Stomach smooth muscle (tissue), 2 donors: ENCODE measurements around the gene PTGFR.

Experiments used
- H3K27ac ChIP-seq: one replicate; pipeline ENCODE4 v1.7.0; 2013; ENCODE audit warnings: mild to moderate bottlenecking, low read length, inconsistent platforms
- H3K27me3 ChIP-seq, 2 donors: one replicate each; pipeline ENCODE4 v1.7.0; 2013; ENCODE audit warnings: low read length in 2 of 2; ENCODE audit not compliant: insufficient read depth in 2 of 2, control insufficient read depth in 1 of 2
- H3K36me3 ChIP-seq, 2 donors: one replicate each; pipeline ENCODE4 v1.7.0; 2013; ENCODE audit warnings: low read length in 2 of 2; ENCODE audit not compliant: control insufficient read depth in 2 of 2, insufficient read depth in 2 of 2
- H3K4me1 ChIP-seq: one replicate; pipeline ENCODE4 v1.7.0; 2013; ENCODE audit warnings: low read length; ENCODE audit not compliant: control insufficient read depth, insufficient read depth
- H3K4me3 ChIP-seq, 2 donors: one replicate each; pipeline ENCODE4 v1.7.0; 2013; ENCODE audit warnings: low read length in 2 of 2
- H3K9ac ChIP-seq, 2 donors: one replicate each; pipeline ENCODE4 v1.7.0; 2013; ENCODE audit warnings: low read length in 2 of 2, mild to moderate bottlenecking in 1 of 2
- H3K9me3 ChIP-seq, 2 donors: one replicate each; pipeline ENCODE4 v1.7.0; 2013; ENCODE audit warnings: low read length in 2 of 2; ENCODE audit not compliant: control insufficient read depth in 2 of 2
- donor health status: healthy.
- donor health status: Pancreatic carcinoma.

The PTGFR gene

DNA sequence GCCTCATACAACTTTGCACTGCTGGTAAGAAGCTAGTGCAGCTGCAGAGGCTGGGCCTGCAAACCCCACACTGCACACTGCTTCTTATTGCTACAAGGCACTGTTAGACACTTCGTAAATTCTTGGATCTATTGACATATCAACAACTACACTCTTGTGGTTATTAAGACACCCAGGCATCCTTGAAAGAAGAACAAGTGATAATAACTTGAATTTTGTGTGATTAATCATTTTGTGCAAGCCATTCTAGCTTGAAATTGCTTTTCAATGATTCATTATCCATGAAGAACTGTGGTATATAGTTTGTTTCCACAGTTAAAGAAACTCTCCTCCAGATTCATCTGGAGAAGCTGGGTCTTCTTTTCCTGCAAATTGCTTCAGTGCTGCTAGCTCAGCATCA, 95.8 kb downstream of the PTGFR start:
- H3K9me3 ChIP-seq: no peaks in the 10 kb centered on the region
- H3K27me3 ChIP-seq: no peaks in the 10 kb centered on the region
- no peak overlapping the region for H3K9ac ChIP-seq
- H3K36me3 ChIP-seq: no peaks in the 10 kb centered on the region
- no peaks in the 10 kb centered on the region for H3K4me1 ChIP-seq
- no peak overlapping the region for H3K27ac ChIP-seq
- H3K4me3 ChIP-seq: no peak overlapping the region

DNA sequence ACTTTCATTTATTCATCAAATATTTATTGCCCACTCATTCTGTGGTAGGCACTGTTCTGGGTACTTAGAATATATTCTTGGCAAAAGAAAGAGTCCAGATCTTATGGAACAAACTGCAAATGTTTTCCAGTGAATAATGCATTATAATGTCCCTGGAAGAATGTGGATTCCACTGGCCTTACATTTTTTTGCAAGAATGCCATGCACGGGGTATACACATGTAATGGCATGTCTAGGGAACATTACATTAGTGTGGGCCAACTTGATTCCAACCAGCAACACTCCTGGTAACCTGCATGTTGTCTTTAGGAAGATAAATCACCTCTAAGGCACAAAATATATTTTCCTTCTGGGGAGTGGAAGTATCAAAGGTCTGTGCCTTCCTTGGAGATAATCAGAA, 96.4 kb downstream of the PTGFR start:
- Histone ChIP-seq H3K9me3 (no peaks in the 10 kb centered on the region), H3K27me3 (no peaks in the 10 kb centered on the region), H3K4me3 (no peak overlapping the region), H3K27ac (no peak overlapping the region), H3K4me1 (no peaks in the 10 kb centered on the region), H3K9ac (no peak overlapping the region), H3K36me3 (no peaks in the 10 kb centered on the region)
